B cell (primary cell): ENCODE results near the gene DHX30. TPM values are rescaled to one million over a fixed set of nuclear protein-coding genes. Genes with fewer than 3 reads are reported as not detected.

ENCODE experiments used
- ATAC-seq: fragments of 200-7000 bp; cut with Tn5 transposase; one replicate; pipeline ENCODE4 v1.10.0; 2021; ENCODE audit warnings: low read depth, mild to moderate bottlenecking, moderate number of reproducible peaks, moderate library complexity
- CTCF ChIA-PET: fragments of 350-600 bp; sonication (Branson Sonifier 250); formaldehyde crosslinking; loops from one replicate; lab custom pipeline; 2021; ENCODE audit warnings: antibody characterized with exemption, inconsistent platforms; lab: Charles Lee
- POLR2A ChIA-PET: fragments of 350-600 bp; sonication (Branson Sonifier 250); formaldehyde crosslinking; loops from one replicate; lab custom pipeline; 2021; ENCODE audit warnings: antibody characterized with exemption; lab: Charles Lee
- DNase-seq: peaks from one replicate; pipeline ENCODE4 v3.0.0; 2013
- H2AFZ ChIP-seq: 2 replicates; pipeline ENCODE4 v1.6.1; 2012; ENCODE audit warnings: mild to moderate bottlenecking, low read depth, low read length; ENCODE audit not compliant: insufficient read depth, poor library complexity, severe bottlenecking
- H3K27ac ChIP-seq, 2 donors: 1 replicate in 1 of 2; 2 replicates in 1 of 2; pipeline ENCODE4 v1.5.1; 2012 to 2013; ENCODE audit warnings: low read length in 2 of 2, mild to moderate bottlenecking in 2 of 2, moderate library complexity in 1 of 2
- H3K27me3 ChIP-seq, 4 experiments: fragments of 200-600 bp in 1 of 4; sonication (generic) in 1 of 4; replicated peaks in 1 of 4; 1 replicate in 2 of 4; 2 replicates in 2 of 4; pipeline versions ENCODE4 v1.6.1 to v1.7.0; 2013 to 2016; ENCODE audit warnings: low read length in 3 of 4, mild to moderate bottlenecking in 2 of 4, mixed read lengths in 1 of 4, moderate library complexity in 1 of 4; ENCODE audit not compliant: insufficient read depth in 4 of 4, control insufficient read depth in 3 of 4; ENCODE audit errors: control extremely low read depth in 1 of 4
- H3K36me3 ChIP-seq, 2 experiments: replicated peaks in 1 of 2; 1 replicate in 1 of 2; 2 replicates in 1 of 2; pipeline versions ENCODE4 v1.6.1 to v1.7.1; 2013; ENCODE audit warnings: low read length in 1 of 2; ENCODE audit not compliant: insufficient read depth in 2 of 2, control insufficient read depth in 1 of 2; ENCODE audit errors: control extremely low read depth in 1 of 2, extremely low read depth in 1 of 2
- H3K4me1 ChIP-seq, 2 donors: fragments of 200-600 bp in 1 of 2; sonication (generic) in 1 of 2; 1 replicate in 1 of 2; 2 replicates in 1 of 2; pipeline versions ENCODE4 v1.5.1 to v1.6.1; 2013 to 2017; ENCODE audit warnings: low read length in 2 of 2; ENCODE audit not compliant: control insufficient read depth in 2 of 2, insufficient read depth in 2 of 2
- H3K4me2 ChIP-seq: replicated peaks from 2 replicates; pipeline ENCODE3; 2012; ENCODE audit warnings: mild to moderate bottlenecking, low read depth, low read length; ENCODE audit not compliant: poor library complexity, severe bottlenecking
- H3K4me3 ChIP-seq, 5 experiments: fragments of 200-600 bp in 1 of 5; sonication (generic) in 1 of 5; 1 replicate in 3 of 5; 2 replicates in 2 of 5; pipeline versions ENCODE4 v1.5.1 to v1.7.0; 2011 to 2016; ENCODE audit warnings: low read length in 4 of 5, mild to moderate bottlenecking in 4 of 5, low read depth in 2 of 5, control low read depth in 1 of 5, moderate library complexity in 1 of 5; ENCODE audit not compliant: insufficient read depth in 1 of 5; ENCODE audit errors: control extremely low read depth in 1 of 5, extremely low read depth in 1 of 5
- H3K79me2 ChIP-seq: fragments of 200-600 bp; sonication (generic); one replicate; pipeline ENCODE4 v1.6.0; 2016; ENCODE audit warnings: low read length; ENCODE audit not compliant: control insufficient read depth, insufficient read depth
- H3K9ac ChIP-seq: fragments of 200-600 bp; sonication (generic); 2 replicates; pipeline ENCODE4 v1.6.1; 2017; ENCODE audit warnings: mild to moderate bottlenecking, low read length, moderate library complexity
- H3K9me3 ChIP-seq, 3 donors: one replicate each; pipeline versions ENCODE4 v1.6.1 to v1.7.1; 2013; ENCODE audit warnings: low read length in 2 of 3; ENCODE audit not compliant: control insufficient read depth in 2 of 3, insufficient read depth in 1 of 3; ENCODE audit errors: control extremely low read depth in 1 of 3
- H4K20me1 ChIP-seq: 2 replicates; pipeline ENCODE4 v1.6.0; 2012; ENCODE audit warnings: mild to moderate bottlenecking, low read length; ENCODE audit not compliant: insufficient read depth, control insufficient read depth, poor library complexity, severe bottlenecking
- H3K27ac Mint-ChIP-seq: one replicate; pipeline ENCODE4 v1.8.0; 2021; ENCODE audit warnings: mixed read lengths
- H3K27me3 Mint-ChIP-seq: one replicate; pipeline ENCODE4 v1.8.0; 2021; ENCODE audit warnings: mixed read lengths
- H3K4me1 Mint-ChIP-seq: one replicate; pipeline ENCODE4 v1.8.0; 2021; ENCODE audit warnings: mixed read lengths
- H3K4me3 Mint-ChIP-seq: one replicate; pipeline ENCODE4 v1.8.0; 2021; ENCODE audit warnings: mixed read lengths
- H3K9me3 Mint-ChIP-seq: one replicate; pipeline ENCODE4 v1.8.0; 2022; ENCODE audit warnings: mixed read lengths; ENCODE audit not compliant: insufficient read depth
- CTCF ChIP-seq: fragments of 200-600 bp; IDR thresholded peaks from one replicate; pipeline ENCODE4 v1.8.0; 2022; ENCODE audit warnings: antibody characterized with exemption, mild to moderate bottlenecking
- EZH2 ChIP-seq: IDR thresholded peaks from 2 replicates; pipeline ENCODE4 v1.6.1; 2012; ENCODE audit warnings: borderline replicate concordance, low read depth, mild to moderate bottlenecking, moderate library complexity, low read length; ENCODE audit not compliant: insufficient read depth, poor library complexity, severe bottlenecking
- WGBS: methylation state at CpG from one replicate; pipeline ENCODE4 v1.1.5; 2013; ENCODE audit warnings: missing lambda C conversion rate; ENCODE audit not compliant: insufficient coverage; 5-methylcytosine and 5-hydroxymethylcytosine counted together
- intact Hi-C: fragments of 100-400 bp; cut with micrococcal nuclease; formaldehyde crosslinking; loops from one replicate; pipeline ENCODE4 v1.10.0; 2022
- polyA plus RNA-seq: library from polyadenylated mRNA; depleted of rRNA; stranded (reverse); fragments of >200 nt; gene quantifications from 2 replicates; pipeline ENCODE4 v1.2.3, GENCODE V29; 2012
- total RNA-seq, 2 donors: library from RNA; stranded (reverse); fragments of 120-200 nt in 1 of 2; gene quantifications; 1 replicate in 1 of 2; 2 replicates in 1 of 2; pipeline versions ENCODE4 v1.2.3 to v1.2.4, GENCODE V29; 2013 to 2022

The DHX30 gene
- total and polyA plus RNA-seq, 2 donors (not counting 1 experiment from before 2014, with no cell fraction given): 77.0 to 81.8 TPM

DNA sequence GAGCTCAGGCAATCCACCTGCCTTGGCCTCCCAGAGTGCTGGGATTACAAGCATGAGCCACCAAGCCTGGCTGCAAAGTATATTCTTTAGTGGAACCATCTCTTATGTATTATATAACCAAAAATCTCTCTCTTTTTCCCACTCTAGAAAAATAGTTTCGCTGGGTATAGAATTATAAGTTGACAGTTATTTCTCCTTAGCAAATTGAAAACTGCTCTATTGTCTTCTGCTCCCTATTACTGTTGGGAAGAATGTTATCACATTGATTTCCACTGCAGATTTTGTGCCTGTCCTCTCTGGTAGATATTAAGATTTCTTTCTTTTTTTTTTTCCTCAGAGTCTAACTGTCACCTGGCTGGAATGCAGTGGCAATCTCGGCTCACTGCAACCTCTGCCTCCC lies 10.2 kb upstream of the DHX30 start:
- Histone ChIP-seq H3K4me2 (no peak overlapping the region), H3K9me3 (peaks cover 0 to 9% (median 0%) of the 10 kb centered on the region in 3 donors), H3K9ac (no peak overlapping the region), H3K4me3 (no peak overlapping the region), H3K27ac (no peak overlapping the region), H3K4me1 (no peaks in the 10 kb centered on the region), H3K36me3 (no peaks in the 10 kb centered on the region), H2AFZ (no peak overlapping the region), H3K79me2 (no peaks in the 10 kb centered on the region), H4K20me1 (no peaks in the 10 kb centered on the region), H3K27me3 (no peaks in the 10 kb centered on the region)
- intact Hi-C loops: no loop called here
- Mint-ChIP-seq H3K4me1 (peaks cover 1% of the 10 kb centered on the region), H3K9me3 (peaks cover 2% of the 10 kb centered on the region), H3K4me3 (no peak overlapping the region), H3K27ac (no peak overlapping the region), H3K27me3 (no peaks in the 10 kb centered on the region)
- ChIA-PET CTCF (interaction anchor here (6.2 kb wide), 1 partner anchor 271 kb away, joined by 93 read pairs; no protein-coding TSS in a partner anchor), POLR2A (no interaction called here)
- DNase-seq (no peak), ATAC-seq (no peak)
- TF ChIP-seq EZH2 (no peak), CTCF (no peak)
- no CpG with 5 or more reads among the region's 2 CpGs for WGBS

DNA sequence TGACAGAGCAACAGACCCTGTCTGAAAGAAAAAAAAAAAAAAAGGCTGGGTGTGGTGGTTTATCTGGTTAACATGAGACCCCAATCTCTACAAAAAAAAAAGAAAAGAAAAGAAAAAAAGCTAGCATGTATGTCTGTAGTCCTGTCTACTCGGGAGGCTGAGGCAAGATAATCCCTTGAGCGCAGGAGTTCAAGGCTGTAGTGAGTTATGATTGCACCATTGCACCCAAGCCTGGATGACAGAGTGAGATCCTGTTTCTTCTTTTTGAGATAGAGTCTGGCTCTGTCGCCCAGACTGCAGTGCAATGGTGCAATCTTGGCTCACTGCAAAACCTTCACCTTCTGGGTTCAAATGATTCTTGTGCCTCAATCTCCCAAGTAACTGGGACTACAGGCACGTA lies 8.4 kb upstream of the DHX30 start:
- WGBS: 91% methylated on average over 3 of the region's 4 CpGs
- ATAC-seq (no peak), DNase-seq (no peak)
- Histone ChIP-seq H4K20me1 (no peaks in the 10 kb centered on the region), H3K9ac (no peak overlapping the region), H3K27me3 (no peaks in the 10 kb centered on the region), H3K27ac (no peak overlapping the region), H2AFZ (no peak overlapping the region), H3K36me3 (no peaks in the 10 kb centered on the region), H3K4me3 (no peak overlapping the region), H3K4me1 (no peaks in the 10 kb centered on the region), H3K4me2 (no peak overlapping the region), H3K79me2 (no peaks in the 10 kb centered on the region), H3K9me3 (peaks cover 0 to 9% (median 0%) of the 10 kb centered on the region in 3 donors)
- TF ChIP-seq CTCF: no peak
- no peak for TF ChIP-seq EZH2
- no peak overlapping the region for H3K27ac Mint-ChIP-seq
- no peaks in the 10 kb centered on the region for H3K27me3 Mint-ChIP-seq
- intact Hi-C loops: no loop called here
- peaks cover 2% of the 10 kb centered on the region for H3K9me3 Mint-ChIP-seq
- H3K4me3 Mint-ChIP-seq: no peak overlapping the region
- H3K4me1 Mint-ChIP-seq: no peaks in the 10 kb centered on the region
- CTCF ChIA-PET: interaction anchor here (0.6 kb wide), 3 partner anchors 105 to 272 kb away, joined by 3 read pairs; no protein-coding TSS in a partner anchor
- POLR2A ChIA-PET: no interaction called here
